Stimulated activated naive CD8-positive, alpha-beta T cell treated with anti-CD3 and anti-CD28 coated beads, Interleukin-15, amount 100 ng/mL, for 72 hours (primary cell): ENCODE data around the gene SH2B3.
"Not testable (repeated sequence)": the region's sequence is repeated elsewhere in the genome, so short reads cannot be mapped to it uniquely, and the experiment has no call there.

Source experiments
- ATAC-seq: fragments of 150-1000 bp; cut with Tn5 transposase; 2 replicates; pipeline ENCODE4 v1.10.0; 2021; ENCODE audit warnings: mild to moderate bottlenecking, moderate library complexity
- DNase-seq, 2 donors: peaks; one replicate each; pipeline ENCODE4 v3.0.0; 2021 to 2022
- H3K27ac Mint-ChIP-seq, 2 donors: one replicate each; pipeline ENCODE4 v1.8.0; 2022; ENCODE audit warnings: mild to moderate bottlenecking in 2 of 2, mixed read lengths in 2 of 2, moderate library complexity in 2 of 2
- H3K27me3 Mint-ChIP-seq: one replicate; pipeline ENCODE4 v1.8.0; 2022; ENCODE audit warnings: mixed read lengths
- H3K4me1 Mint-ChIP-seq: one replicate; pipeline ENCODE4 v1.8.0; 2022; ENCODE audit warnings: mild to moderate bottlenecking, mixed read lengths
- H3K4me3 Mint-ChIP-seq, 2 donors: one replicate each; pipeline ENCODE4 v1.8.0; 2022; ENCODE audit warnings: mild to moderate bottlenecking in 2 of 2, mixed read lengths in 2 of 2, moderate library complexity in 1 of 2
- H3K9me3 Mint-ChIP-seq, 2 donors: one replicate each; pipeline ENCODE4 v1.8.0; 2022; ENCODE audit warnings: mixed read lengths in 2 of 2

SH2B3 gene

GRCh38 chr12:111448846-111449790, 43.4 kb downstream of the SH2B3 start:
- Mint-ChIP-seq H3K4me3 (no peak overlapping the region), H3K27ac (peak overlapping the region; percentile 13 to 95), H3K9me3 (no peaks in the 10 kb centered on the region), H3K4me1 (peaks cover 79% of the 10 kb centered on the region), H3K27me3 (no peaks in the 10 kb centered on the region)
- ATAC-seq (no peak), DNase-seq (peak in 1 of 2 donors; percentile 4)

GRCh38 chr12:111450676-111451075, 45.0 kb downstream of the SH2B3 start:
- Mint-ChIP-seq H3K4me3 (no peak overlapping the region), H3K4me1 (peaks cover 73% of the 10 kb centered on the region), H3K27me3 (no peaks in the 10 kb centered on the region), H3K27ac (peak overlapping the region in 1 of 2 donors; percentile 69), H3K9me3 (no peaks in the 10 kb centered on the region)
- ATAC-seq (no peak), DNase-seq (peak in 1 of 2 donors; percentile 6)

GRCh38 chr12:111451232-111451631, 45.5 kb downstream of the SH2B3 start:
- DNase-seq (no peak), ATAC-seq (no peak)
- Mint-ChIP-seq H3K4me3 (no peak overlapping the region), H3K4me1 (peaks cover 68% of the 10 kb centered on the region), H3K27me3 (no peaks in the 10 kb centered on the region), H3K27ac (peak overlapping the region in 1 of 2 donors; percentile 21), H3K9me3 (no peaks in the 10 kb centered on the region)

- no peak for ATAC-seq
- no peak for DNase-seq
- Mint-ChIP-seq H3K27ac (no peak overlapping the region), H3K4me3 (no peak overlapping the region), H3K9me3 (no peaks in the 10 kb centered on the region), H3K27me3 (no peaks in the 10 kb centered on the region), H3K4me1 (peaks cover 63% of the 10 kb centered on the region)
Observed at GRCh38 chr12:111451649-111452129, 46.0 kb downstream of the SH2B3 start.

- ATAC-seq (no peak), DNase-seq (no peak)
- Mint-ChIP-seq H3K4me3 (no peak overlapping the region), H3K9me3 (no peaks in the 10 kb centered on the region), H3K27ac (peak overlapping the region in 1 of 2 donors; percentile 51), H3K4me1 (peaks cover 50% of the 10 kb centered on the region), H3K27me3 (no peaks in the 10 kb centered on the region)
Observed at GRCh38 chr12:111453071-111453989, 47.6 kb downstream of the SH2B3 start.

GRCh38 chr12:111454311-111454710, 48.6 kb downstream of the SH2B3 start:
- H3K4me3 Mint-ChIP-seq = no peak overlapping the region
- H3K27ac Mint-ChIP-seq = no peak overlapping the region
- no peaks in the 10 kb centered on the region for H3K9me3 Mint-ChIP-seq
- no peaks in the 10 kb centered on the region for H3K27me3 Mint-ChIP-seq
- ATAC-seq (no peak), DNase-seq (no peak)
- H3K4me1 Mint-ChIP-seq = peaks cover 40% of the 10 kb centered on the region

- DNase-seq (no peak), ATAC-seq (peak; percentile 19)
- H3K27me3 Mint-ChIP-seq = no peaks in the 10 kb centered on the region
- H3K4me3 Mint-ChIP-seq = no peak overlapping the region
- H3K27ac Mint-ChIP-seq = peak overlapping the region in 1 of 2 donors; percentile 55
- H3K4me1 Mint-ChIP-seq = peaks cover 34% of the 10 kb centered on the region
- no peaks in the 10 kb centered on the region for H3K9me3 Mint-ChIP-seq
Observed at GRCh38 chr12:111454716-111455447, 49.2 kb downstream of the SH2B3 start.

GRCh38 chr12:111455448-111456320, 50.0 kb downstream of the SH2B3 start:
- Mint-ChIP-seq H3K27me3 (no peaks in the 10 kb centered on the region), H3K4me1 (peaks cover 26% of the 10 kb centered on the region), H3K27ac (peak overlapping the region in 1 of 2 donors; percentile 55), H3K4me3 (no peak overlapping the region), H3K9me3 (no peaks in the 10 kb centered on the region)
- peak; percentile 5 for ATAC-seq
- DNase-seq = no peak

- no peaks in the 10 kb centered on the region for H3K9me3 Mint-ChIP-seq
- ATAC-seq (no peak), DNase-seq (no peak)
- H3K27me3 Mint-ChIP-seq = no peaks in the 10 kb centered on the region
- H3K27ac Mint-ChIP-seq = no peak overlapping the region
- H3K4me1 Mint-ChIP-seq = peaks cover 14% of the 10 kb centered on the region
- no peak overlapping the region for H3K4me3 Mint-ChIP-seq
Observed at GRCh38 chr12:111457071-111457470, 51.3 kb downstream of the SH2B3 start.

- ATAC-seq (no peak), DNase-seq (no peak)
- H3K4me1 Mint-ChIP-seq = peaks cover 14% of the 10 kb centered on the region
- no peaks in the 10 kb centered on the region for H3K9me3 Mint-ChIP-seq
- peak overlapping the region in 1 of 2 donors; percentile 61 for H3K27ac Mint-ChIP-seq
- no peaks in the 10 kb centered on the region for H3K27me3 Mint-ChIP-seq
- no peak overlapping the region for H3K4me3 Mint-ChIP-seq
Observed at GRCh38 chr12:111457577-111457976, 51.9 kb downstream of the SH2B3 start.

- ATAC-seq = no peak
- Mint-ChIP-seq H3K27me3 (no peaks in the 10 kb centered on the region), H3K9me3 (no peaks in the 10 kb centered on the region)
Observed at GRCh38 chr12:111458546-111459172, 52.9 kb downstream of the SH2B3 start.

GRCh38 chr12:111460111-111460510, 54.4 kb downstream of the SH2B3 start:
- not testable (repeated sequence) for H3K9me3 Mint-ChIP-seq, H3K27ac Mint-ChIP-seq, H3K4me3 Mint-ChIP-seq, DNase-seq, ATAC-seq, H3K27me3 Mint-ChIP-seq, H3K4me1 Mint-ChIP-seq

More at GRCh38 chr12:111458546-111459172, 52.9 kb downstream of the SH2B3 start:
- Mint-ChIP-seq H3K4me1 (peaks cover 10% of the 10 kb centered on the region), H3K27ac (no peak overlapping the region), H3K4me3 (no peak overlapping the region)
- no peak for DNase-seq

- no peak for ATAC-seq
- Mint-ChIP-seq H3K4me3 (no peak overlapping the region), H3K9me3 (no peaks in the 10 kb centered on the region), H3K27me3 (no peaks in the 10 kb centered on the region), H3K4me1 (no peaks in the 10 kb centered on the region), H3K27ac (no peak overlapping the region)
- DNase-seq = no peak
Observed at GRCh38 chr12:111462210-111462769, 56.6 kb downstream of the SH2B3 start.
